ENCODE results near the gene KLK5.

KLK5 gene

GRCh38 chr19:50910722-50911121 is 42.1 kb downstream of the KLK5 start:
- no peaks in the 10 kb centered on the region for H3K9me3 ChIP-seq (ENCODE audit: control insufficient read depth, low read length)
- no peaks in the 10 kb centered on the region for H3K36me3 ChIP-seq (ENCODE audit: control insufficient read depth, insufficient read depth, low read length)
- WGBS, 2 experiments: 78 to 84% methylated on average over 3 to 4 of the region's 4 CpGs
- H3K27ac ChIP-seq (ENCODE audit: insufficient read depth, low read depth, low read length, poor library complexity, severe bottlenecking): no peak overlapping the region
- no peak overlapping the region for H3K4me3 ChIP-seq (ENCODE audit: insufficient read depth, low read depth, low read length)
- H3K27me3 ChIP-seq (ENCODE audit: control insufficient read depth, insufficient read depth, low read length, poor library complexity, severe bottlenecking): peaks cover 81% of the 10 kb centered on the region
- H3K4me1 ChIP-seq (ENCODE audit: control insufficient read depth, insufficient read depth, low read length): no peaks in the 10 kb centered on the region

- Histone ChIP-seq H3K36me3 (ENCODE audit: control insufficient read depth, insufficient read depth, low read length) (no peaks in the 10 kb centered on the region), H3K27me3 (ENCODE audit: control insufficient read depth, insufficient read depth, low read length, poor library complexity, severe bottlenecking) (peaks cover 71% of the 10 kb centered on the region), H3K4me3 (ENCODE audit: insufficient read depth, low read depth, low read length) (peak overlapping the region; percentile 14), H3K27ac (ENCODE audit: insufficient read depth, low read depth, low read length, poor library complexity, severe bottlenecking) (no peak overlapping the region), H3K9me3 (ENCODE audit: control insufficient read depth, low read length) (no peaks in the 10 kb centered on the region), H3K4me1 (ENCODE audit: control insufficient read depth, insufficient read depth, low read length) (no peaks in the 10 kb centered on the region)
- 12 to 15% methylated on average over 36 of the region's 36 CpGs for WGBS, 2 experiments
These were observed 43.4 kb downstream of the KLK5 start for GRCh38 chr19:50909240-50910070.

- Histone ChIP-seq H3K9me3 (ENCODE audit: control insufficient read depth, low read length) (no peaks in the 10 kb centered on the region), H3K36me3 (ENCODE audit: control insufficient read depth, insufficient read depth, low read length) (no peaks in the 10 kb centered on the region), H3K27ac (ENCODE audit: insufficient read depth, low read depth, low read length, poor library complexity, severe bottlenecking) (no peak overlapping the region), H3K4me1 (ENCODE audit: control insufficient read depth, insufficient read depth, low read length) (no peaks in the 10 kb centered on the region), H3K27me3 (ENCODE audit: control insufficient read depth, insufficient read depth, low read length, poor library complexity, severe bottlenecking) (peaks cover 66% of the 10 kb centered on the region), H3K4me3 (ENCODE audit: insufficient read depth, low read depth, low read length) (no peak overlapping the region)
- WGBS, 2 experiments: 85 to 86% methylated on average over 25 of the region's 25 CpGs
These were observed 44.5 kb downstream of the KLK5 start for GRCh38 chr19:50908336-50908735.

- Histone ChIP-seq H3K36me3 (ENCODE audit: control insufficient read depth, insufficient read depth, low read length) (no peaks in the 10 kb centered on the region), H3K4me3 (ENCODE audit: insufficient read depth, low read depth, low read length) (no peak overlapping the region), H3K9me3 (ENCODE audit: control insufficient read depth, low read length) (no peaks in the 10 kb centered on the region), H3K27me3 (ENCODE audit: control insufficient read depth, insufficient read depth, low read length, poor library complexity, severe bottlenecking) (peaks cover 45% of the 10 kb centered on the region), H3K4me1 (ENCODE audit: control insufficient read depth, insufficient read depth, low read length) (no peaks in the 10 kb centered on the region), H3K27ac (ENCODE audit: insufficient read depth, low read depth, low read length, poor library complexity, severe bottlenecking) (no peak overlapping the region)
- WGBS, 2 experiments: 17 to 20% methylated on average over 5 of the region's 5 CpGs
These were observed 46.6 kb downstream of the KLK5 start for GRCh38 chr19:50906217-50906616.

GRCh38 chr19:50902640-50903039 is 50.2 kb downstream of the KLK5 start:
- peaks cover 10% of the 10 kb centered on the region for H3K27me3 ChIP-seq (ENCODE audit: control insufficient read depth, insufficient read depth, low read length, poor library complexity, severe bottlenecking)
- no peaks in the 10 kb centered on the region for H3K4me1 ChIP-seq (ENCODE audit: control insufficient read depth, insufficient read depth, low read length)
- H3K36me3 ChIP-seq (ENCODE audit: control insufficient read depth, insufficient read depth, low read length): no peaks in the 10 kb centered on the region
- WGBS, 2 experiments: 80 to 81% methylated on average over 3 of the region's 4 CpGs
- H3K27ac ChIP-seq (ENCODE audit: insufficient read depth, low read depth, low read length, poor library complexity, severe bottlenecking): no peak overlapping the region
- no peak overlapping the region for H3K4me3 ChIP-seq (ENCODE audit: insufficient read depth, low read depth, low read length)
- H3K9me3 ChIP-seq (ENCODE audit: control insufficient read depth, low read length): no peaks in the 10 kb centered on the region

- Histone ChIP-seq H3K9me3 (ENCODE audit: control insufficient read depth, low read length) (peaks cover 2% of the 10 kb centered on the region), H3K4me3 (ENCODE audit: insufficient read depth, low read depth, low read length) (no peak overlapping the region), H3K27ac (ENCODE audit: insufficient read depth, low read depth, low read length, poor library complexity, severe bottlenecking) (no peak overlapping the region), H3K4me1 (ENCODE audit: control insufficient read depth, insufficient read depth, low read length) (no peaks in the 10 kb centered on the region), H3K36me3 (ENCODE audit: control insufficient read depth, insufficient read depth, low read length) (no peaks in the 10 kb centered on the region), H3K27me3 (ENCODE audit: control insufficient read depth, insufficient read depth, low read length, poor library complexity, severe bottlenecking) (no peaks in the 10 kb centered on the region)
- WGBS, 2 experiments: 71 to 92% methylated on average over 3 of the region's 3 CpGs
These were observed 53.3 kb downstream of the KLK5 start for GRCh38 chr19:50899569-50899968.

- no peaks in the 10 kb centered on the region for H3K27me3 ChIP-seq (ENCODE audit: control insufficient read depth, insufficient read depth, low read length, poor library complexity, severe bottlenecking)
- no peak overlapping the region for H3K27ac ChIP-seq (ENCODE audit: insufficient read depth, low read depth, low read length, poor library complexity, severe bottlenecking)
- H3K36me3 ChIP-seq (ENCODE audit: control insufficient read depth, insufficient read depth, low read length): no peaks in the 10 kb centered on the region
- H3K9me3 ChIP-seq (ENCODE audit: control insufficient read depth, low read length): peaks cover 2% of the 10 kb centered on the region
- no peaks in the 10 kb centered on the region for H3K4me1 ChIP-seq (ENCODE audit: control insufficient read depth, insufficient read depth, low read length)
- WGBS, 2 experiments: 76 to 79% methylated on average over 4 of the region's 4 CpGs
- H3K4me3 ChIP-seq (ENCODE audit: insufficient read depth, low read depth, low read length): no peak overlapping the region
These were observed 54.8 kb downstream of the KLK5 start for GRCh38 chr19:50898018-50898417.

- Histone ChIP-seq H3K27me3 (ENCODE audit: control insufficient read depth, insufficient read depth, low read length, poor library complexity, severe bottlenecking) (no peaks in the 10 kb centered on the region), H3K27ac (ENCODE audit: insufficient read depth, low read depth, low read length, poor library complexity, severe bottlenecking) (no peak overlapping the region), H3K9me3 (ENCODE audit: control insufficient read depth, low read length) (peaks cover 2% of the 10 kb centered on the region), H3K4me1 (ENCODE audit: control insufficient read depth, insufficient read depth, low read length) (no peaks in the 10 kb centered on the region), H3K4me3 (ENCODE audit: insufficient read depth, low read depth, low read length) (no peak overlapping the region), H3K36me3 (ENCODE audit: control insufficient read depth, insufficient read depth, low read length) (no peaks in the 10 kb centered on the region)
- WGBS, 2 experiments: 75 to 80% methylated on average over 3 of the region's 3 CpGs
These were observed 55.2 kb downstream of the KLK5 start for GRCh38 chr19:50897612-50898011.

- H3K27me3 ChIP-seq (ENCODE audit: control insufficient read depth, insufficient read depth, low read length, poor library complexity, severe bottlenecking): no peaks in the 10 kb centered on the region
- H3K36me3 ChIP-seq (ENCODE audit: control insufficient read depth, insufficient read depth, low read length): no peaks in the 10 kb centered on the region
- peaks cover 2% of the 10 kb centered on the region for H3K9me3 ChIP-seq (ENCODE audit: control insufficient read depth, low read length)
- no peak overlapping the region for H3K4me3 ChIP-seq (ENCODE audit: insufficient read depth, low read depth, low read length)
- H3K4me1 ChIP-seq (ENCODE audit: control insufficient read depth, insufficient read depth, low read length): no peaks in the 10 kb centered on the region
- no peak overlapping the region for H3K27ac ChIP-seq (ENCODE audit: insufficient read depth, low read depth, low read length, poor library complexity, severe bottlenecking)
- 56 to 89% methylated on average over 1 to 3 of the region's 3 CpGs for WGBS, 2 experiments
These were observed 55.6 kb downstream of the KLK5 start for GRCh38 chr19:50897191-50897607.

GRCh38 chr19:50896591-50897190 is 56.1 kb downstream of the KLK5 start:
- 78 to 81% methylated on average over 6 of the region's 6 CpGs for WGBS, 2 experiments

More at GRCh38 chr19:50896591-50897190, 56.1 kb downstream of the KLK5 start:
- H3K9me3 ChIP-seq (ENCODE audit: control insufficient read depth, low read length): peaks cover 2% of the 10 kb centered on the region
- no peak overlapping the region for H3K4me3 ChIP-seq (ENCODE audit: insufficient read depth, low read depth, low read length)
- H3K4me1 ChIP-seq (ENCODE audit: control insufficient read depth, insufficient read depth, low read length): no peaks in the 10 kb centered on the region
- H3K27me3 ChIP-seq (ENCODE audit: control insufficient read depth, insufficient read depth, low read length, poor library complexity, severe bottlenecking): no peaks in the 10 kb centered on the region
- H3K36me3 ChIP-seq (ENCODE audit: control insufficient read depth, insufficient read depth, low read length): no peaks in the 10 kb centered on the region
- no peak overlapping the region for H3K27ac ChIP-seq (ENCODE audit: insufficient read depth, low read depth, low read length, poor library complexity, severe bottlenecking)
